Measurements from ENCODE around the gene B4GALT4.

B4GALT4 gene

GRCh38 chr3:119230071-119230470 lies 10.6 kb downstream of the B4GALT4 start:
- Histone ChIP-seq H3K4me3 (replicated peaks; ENCODE audit: insufficient read depth, low read length) (no peak overlapping the region), H3K27ac (replicated peaks) (no peak overlapping the region), H3K27me3 (ENCODE audit: insufficient read depth, poor library complexity, severe bottlenecking) (no peaks in the 10 kb centered on the region)
- DNase-seq (ENCODE audit: low read depth in 1 of 2, low spot score in 1 of 2), result no peak
- no peak for TF ChIP-seq POLR2AphosphoS5 (IDR thresholded peaks at IDR 0.05; ENCODE audit: low read depth)
- TF ChIP-seq GABPA (IDR thresholded peaks at IDR 0.05; ENCODE audit: low read depth), result no peak
- TF ChIP-seq REST (IDR thresholded peaks at IDR 0.05; ENCODE audit: insufficient replicate concordance, low read depth), result no peak
- TF ChIP-seq CTCF (IDR thresholded peaks at IDR 0.05; ENCODE audit: insufficient read depth, low read length), result no peak
- TF ChIP-seq SPI1 (IDR thresholded peaks at IDR 0.05; ENCODE audit: borderline replicate concordance, low read depth), result no peak

GRCh38 chr3:119229190-119229589 lies 11.5 kb downstream of the B4GALT4 start:
- H3K4me3 ChIP-seq (replicated peaks; ENCODE audit: insufficient read depth, low read length), result no peak overlapping the region
- no peaks in the 10 kb centered on the region for H3K27me3 ChIP-seq (ENCODE audit: insufficient read depth, poor library complexity, severe bottlenecking)
- H3K27ac ChIP-seq (replicated peaks), result no peak overlapping the region
- TF ChIP-seq GABPA (IDR thresholded peaks at IDR 0.05; ENCODE audit: low read depth) (no peak), REST (IDR thresholded peaks at IDR 0.05; ENCODE audit: insufficient replicate concordance, low read depth) (no peak), CTCF (IDR thresholded peaks at IDR 0.05; ENCODE audit: insufficient read depth, low read length) (no peak), POLR2AphosphoS5 (IDR thresholded peaks at IDR 0.05; ENCODE audit: low read depth) (no peak), SPI1 (IDR thresholded peaks at IDR 0.05; ENCODE audit: borderline replicate concordance, low read depth) (no peak)
- no peak for DNase-seq (ENCODE audit: low read depth in 1 of 2, low spot score in 1 of 2)

- no peak for DNase-seq (ENCODE audit: low read depth in 1 of 2, low spot score in 1 of 2)
- Histone ChIP-seq H3K4me3 (replicated peaks; ENCODE audit: insufficient read depth, low read length) (no peak overlapping the region), H3K27me3 (ENCODE audit: insufficient read depth, poor library complexity, severe bottlenecking) (no peaks in the 10 kb centered on the region), H3K27ac (replicated peaks) (no peak overlapping the region)
- TF ChIP-seq POLR2AphosphoS5 (IDR thresholded peaks at IDR 0.05; ENCODE audit: low read depth), result no peak
- no peak for TF ChIP-seq SPI1 (IDR thresholded peaks at IDR 0.05; ENCODE audit: borderline replicate concordance, low read depth)
- TF ChIP-seq CTCF (IDR thresholded peaks at IDR 0.05; ENCODE audit: insufficient read depth, low read length), result no peak
- TF ChIP-seq REST (IDR thresholded peaks at IDR 0.05; ENCODE audit: insufficient replicate concordance, low read depth), result no peak
- TF ChIP-seq GABPA (IDR thresholded peaks at IDR 0.05; ENCODE audit: low read depth), result no peak
Observed at GRCh38 chr3:119228373-119229145, 12.1 kb downstream of the B4GALT4 start.
